Thymus (tissue), 14 donors: ENCODE results near the gene WWP2. TPM values are rescaled to one million over a fixed set of nuclear protein-coding genes. Genes with fewer than 3 reads are reported as not detected.
A peak's percentile ranks its signal among the peaks of the same experiment; 100 is the strongest.

Experiments used
- DNase-seq, 9 donors: peaks; one replicate each; pipeline ENCODE4 v3.0.0-alpha.2; 2013; ENCODE audit warnings: low spot score in 9 of 9, low read depth in 6 of 9, missing footprints in 1 of 9
- H3K27ac ChIP-seq, 2 donors: one replicate each; pipeline ENCODE4 v1.5.1; 2013; ENCODE audit warnings: control low read depth in 1 of 2, low read depth in 1 of 2, low read length in 1 of 2, mild to moderate bottlenecking in 1 of 2, moderate library complexity in 1 of 2
- H3K27me3 ChIP-seq, 2 donors: one replicate each; pipeline ENCODE4 v1.5.1; 2013; ENCODE audit warnings: low read length in 1 of 2; ENCODE audit not compliant: control insufficient read depth in 2 of 2, insufficient read depth in 1 of 2
- H3K36me3 ChIP-seq, 2 donors: one replicate each; pipeline ENCODE4 v1.5.1; 2013; ENCODE audit warnings: low read length in 1 of 2, mild to moderate bottlenecking in 1 of 2, moderate library complexity in 1 of 2; ENCODE audit not compliant: control insufficient read depth in 2 of 2, insufficient read depth in 2 of 2
- H3K4me1 ChIP-seq, 2 donors: one replicate each; pipeline ENCODE4 v1.5.1; 2013; ENCODE audit warnings: low read length in 2 of 2; ENCODE audit not compliant: control insufficient read depth in 2 of 2, insufficient read depth in 2 of 2
- H3K4me3 ChIP-seq, 2 donors: one replicate each; pipeline ENCODE4 v1.5.1; 2013; ENCODE audit warnings: low read length in 2 of 2, control low read depth in 1 of 2, mild to moderate bottlenecking in 1 of 2
- H3K9me3 ChIP-seq, 2 donors: one replicate each; pipeline ENCODE4 v1.5.1; 2013; ENCODE audit warnings: low read length in 1 of 2, mild to moderate bottlenecking in 1 of 2; ENCODE audit not compliant: control insufficient read depth in 2 of 2, insufficient read depth in 1 of 2
- WGBS: extraction: QIAGEN DNeasy Blood & Tissue Kit; methylation state at CpG from one replicate; pipeline ENCODE4 v1.1.7; 2013; 5-methylcytosine and 5-hydroxymethylcytosine counted together
- long read RNA-seq, 10 donors: transcript quantifications; one replicate each; lab custom pipeline, GENCODE V29; 2026
- polyA plus RNA-seq: library from polyadenylated mRNA; stranded (reverse); fragments of 200-250 nt; gene quantifications from one replicate; pipeline ENCODE4 v1.2.3, GENCODE V29; 2013
- total RNA-seq: library from RNA; stranded (reverse); fragments of 120-200 nt; gene quantifications from one replicate; pipeline ENCODE4 v1.2.4, GENCODE V29; 2013
- donor health status: healthy.

WWP2 gene
- 13.5 TPM for total RNA-seq
- polyA plus RNA-seq: 21.1 TPM
- long read RNA-seq, donor 1: 0 reads
- long read RNA-seq, donor 2: 0 reads
- long read RNA-seq, donor 3: 0 reads
- long read RNA-seq, donor 4: 0 reads
- long read RNA-seq, donor 5, full-length matches to known transcripts: 2 of 2 reads
- long read RNA-seq, donor 5, partial matches to known transcripts: 0 of 2 reads
- long read RNA-seq, donor 5, other reads (novel, unspliced or antisense): 0 of 2 reads
- long read RNA-seq, donor 6: 0 reads
- long read RNA-seq, donor 7, full-length matches to known transcripts: 1 of 7 reads
- long read RNA-seq, donor 7, partial matches to known transcripts: 6 of 7 reads
- long read RNA-seq, donor 7, other reads (novel, unspliced or antisense): 0 of 7 reads
- long read RNA-seq, donor 8, partial matches to known transcripts: 0 of 1 reads
- long read RNA-seq, donor 8, other reads (novel, unspliced or antisense): 0 of 1 reads
- long read RNA-seq, donor 9, full-length matches to known transcripts: 1 of 1 reads
- long read RNA-seq, donor 9, partial matches to known transcripts: 0 of 1 reads
- long read RNA-seq, donor 9, other reads (novel, unspliced or antisense): 0 of 1 reads
- long read RNA-seq, donor 10, partial matches to known transcripts: 8 of 8 reads
- long read RNA-seq, donor 10, other reads (novel, unspliced or antisense): 0 of 8 reads

- WGBS: under 1% methylated on average over 68 of the region's 68 CpGs
- peaks cover 4 to 14% of the 10 kb centered on the region in 2 donors for H3K4me1 ChIP-seq
- peak within 1 kb of the TSS; percentile 70 to 91 for H3K4me3 ChIP-seq
- H3K27ac ChIP-seq: peak within 1 kb of the TSS; percentile 96 to 97
- peak; percentile 50 to 88 (median 72) for DNase-seq
- H3K36me3 ChIP-seq: no peaks in the 10 kb centered on the region
- no peaks in the 10 kb centered on the region for H3K9me3 ChIP-seq
- no peaks in the 10 kb centered on the region for H3K27me3 ChIP-seq
Observed at GRCh38 chr16:69761983-69762813, at the start of gene WWP2. TSS of gene WWP2 (plus strand) at chr16:69762332. CDS start at chr16:69787011, 24,679 bp downstream.

DNA sequence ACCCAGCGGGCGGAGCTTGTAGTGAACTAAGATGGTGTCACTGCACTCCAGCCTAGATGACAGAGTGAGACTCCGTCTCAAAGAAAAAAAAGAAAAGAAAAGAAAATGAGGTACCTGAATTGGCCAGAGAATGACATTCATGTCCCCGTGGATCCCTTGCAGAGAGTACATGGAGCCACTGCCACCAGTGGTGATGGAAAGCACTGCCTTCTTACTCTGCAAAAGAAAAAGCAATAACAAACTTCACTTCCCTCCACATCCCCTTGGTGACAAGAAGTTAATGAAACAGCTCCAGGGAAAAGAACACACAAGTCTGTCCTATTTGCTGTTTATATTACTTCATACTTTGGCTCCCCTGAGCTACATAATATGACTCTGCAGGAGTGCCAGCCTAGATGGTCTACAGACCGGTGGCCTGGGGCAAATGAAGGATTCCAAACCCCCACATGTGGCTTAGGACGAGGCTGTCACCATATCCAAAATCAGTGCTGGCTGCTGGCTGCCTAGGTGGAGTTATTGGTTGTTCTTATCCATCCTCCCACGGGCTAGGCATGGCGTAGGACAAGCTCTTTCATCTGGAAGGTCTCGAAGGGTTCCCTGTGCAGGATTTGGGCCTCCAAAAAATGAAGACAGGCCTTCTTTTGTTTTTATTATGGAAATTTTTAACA is 49.1 kb upstream of the WWP2 start:
- Histone ChIP-seq H3K27ac (no peak overlapping the region), H3K4me3 (no peak overlapping the region), H3K9me3 (no peaks in the 10 kb centered on the region), H3K36me3 (peaks cover 0 to 4% of the 10 kb centered on the region in 2 donors), H3K27me3 (no peaks in the 10 kb centered on the region), H3K4me1 (peaks cover 0 to 3% of the 10 kb centered on the region in 2 donors)
- 97% methylated on average over 9 of the region's 9 CpGs for WGBS
- no peak for DNase-seq

DNA sequence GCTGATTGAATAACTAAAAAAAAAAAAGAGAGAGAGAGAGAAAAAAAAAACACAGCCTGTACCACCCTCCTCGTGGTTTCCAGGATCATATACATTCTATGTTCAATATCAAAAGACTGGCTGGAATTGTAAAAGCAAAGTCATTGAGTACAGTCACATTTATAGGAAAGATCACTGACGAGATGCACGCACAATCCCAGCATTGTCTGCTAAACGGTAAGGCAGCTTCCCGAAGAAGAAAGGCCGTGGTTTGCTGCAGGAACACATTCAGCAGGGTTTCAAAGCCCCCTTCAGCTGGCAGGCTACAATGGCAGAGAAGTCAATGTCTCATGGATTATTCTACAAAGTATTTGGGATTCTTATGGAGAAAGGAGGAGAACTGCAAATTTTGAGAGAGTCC is 45.1 kb upstream of the WWP2 start:
- no peaks in the 10 kb centered on the region for H3K4me1 ChIP-seq
- no peak overlapping the region for H3K4me3 ChIP-seq
- H3K36me3 ChIP-seq: peaks cover 0 to 3% of the 10 kb centered on the region in 2 donors
- WGBS: 93% methylated on average over 6 of the region's 6 CpGs
- no peaks in the 10 kb centered on the region for H3K9me3 ChIP-seq
- no peak for DNase-seq
- no peaks in the 10 kb centered on the region for H3K27me3 ChIP-seq
- no peak overlapping the region for H3K27ac ChIP-seq

DNA sequence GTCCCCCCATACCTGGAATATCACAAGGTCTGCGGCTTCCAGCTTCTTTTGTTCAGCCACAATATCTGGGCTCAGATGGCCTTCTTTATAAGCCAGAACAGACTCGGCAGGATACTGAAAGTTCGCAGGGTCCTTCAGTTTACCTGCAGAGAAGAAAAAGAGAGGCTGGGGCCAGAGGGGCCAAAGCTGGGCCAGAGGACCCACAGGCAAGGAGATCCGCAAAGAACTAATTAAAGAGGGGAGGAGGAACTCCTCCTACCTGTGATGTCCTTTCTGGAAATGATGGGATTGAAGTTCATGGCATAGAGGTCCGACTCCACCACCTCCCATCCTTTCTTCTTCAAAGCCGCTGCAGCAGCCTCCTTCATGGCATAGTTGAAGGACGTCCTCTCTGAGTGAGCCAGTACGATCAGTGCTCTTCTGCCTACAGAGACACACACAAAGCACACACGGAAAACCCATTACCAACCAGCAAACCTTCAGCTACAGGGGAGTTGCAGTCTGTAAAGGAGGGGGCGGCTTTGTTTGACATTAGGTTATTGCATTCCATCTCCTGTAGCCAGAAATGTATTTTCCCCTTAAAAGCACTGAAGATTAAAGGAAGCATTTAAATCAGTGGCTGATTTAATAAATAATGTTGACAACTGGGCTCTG is 43.9 kb upstream of the WWP2 start:
- no peak for DNase-seq
- Histone ChIP-seq H3K27ac (no peak overlapping the region), H3K36me3 (no peaks in the 10 kb centered on the region), H3K4me3 (no peak overlapping the region), H3K9me3 (no peaks in the 10 kb centered on the region), H3K27me3 (no peaks in the 10 kb centered on the region), H3K4me1 (no peaks in the 10 kb centered on the region)
- 88% methylated on average over 10 of the region's 10 CpGs for WGBS

DNA sequence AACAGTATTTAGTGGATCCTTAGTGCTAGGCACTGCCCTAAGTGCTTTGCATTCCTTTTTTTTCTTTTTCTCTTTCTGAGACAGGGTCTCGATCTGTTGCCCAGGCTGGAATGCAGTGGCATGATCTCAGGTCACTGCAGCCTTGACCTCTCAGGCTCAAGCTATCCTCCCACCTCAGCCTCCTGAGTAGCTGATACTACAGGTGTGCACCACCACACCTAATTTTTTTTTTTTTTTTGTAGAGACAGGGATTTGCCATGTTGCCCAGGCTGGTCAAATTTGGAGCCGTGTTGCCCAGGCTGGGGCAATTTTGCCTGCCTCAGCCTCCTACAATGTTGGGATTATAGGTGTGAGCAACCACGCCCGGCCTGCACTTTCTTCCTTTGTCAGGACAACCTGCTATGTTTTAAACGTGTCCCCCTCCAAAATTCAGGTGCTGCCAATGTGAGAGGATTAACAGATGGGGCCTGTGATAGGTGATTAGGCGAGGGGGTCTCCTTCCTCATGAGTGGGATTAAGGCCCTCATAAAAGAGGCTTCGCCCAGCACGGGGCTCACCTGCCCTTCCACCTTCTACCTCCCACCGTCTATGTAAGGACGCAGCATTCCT is 41.2 kb upstream of the WWP2 start:
- Histone ChIP-seq H3K27me3 (no peaks in the 10 kb centered on the region), H3K27ac (no peak overlapping the region), H3K36me3 (no peaks in the 10 kb centered on the region), H3K4me3 (no peak overlapping the region), H3K9me3 (no peaks in the 10 kb centered on the region), H3K4me1 (peaks cover 1 to 2% of the 10 kb centered on the region in 2 donors)
- WGBS: 97% methylated on average over 10 of the region's 10 CpGs
- no peak for DNase-seq

DNA sequence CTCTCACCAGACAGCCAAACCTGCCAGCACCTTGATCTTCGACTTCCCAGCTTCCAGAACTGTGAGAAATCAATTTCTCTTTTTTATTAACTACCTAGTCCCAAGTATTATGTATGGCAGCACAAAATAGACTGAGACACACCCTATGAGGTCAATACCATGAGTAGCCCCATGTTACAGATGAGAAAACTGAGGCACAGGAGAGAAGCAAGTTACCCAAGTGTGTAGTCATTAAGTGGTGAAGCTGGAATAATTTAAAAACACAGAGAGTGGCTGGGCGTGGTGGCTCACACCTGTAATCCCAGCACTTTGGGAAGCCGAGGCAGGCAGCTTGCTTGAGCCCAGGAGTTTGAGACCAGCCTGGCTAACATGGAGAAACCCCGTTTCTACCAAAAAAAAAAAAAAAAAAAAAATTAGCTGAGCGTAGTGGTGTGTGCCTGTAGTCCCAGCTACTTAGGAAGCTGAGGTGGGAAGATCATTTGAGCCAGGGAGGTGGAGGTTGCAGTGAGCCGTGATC is 40.6 kb upstream of the WWP2 start:
- H3K9me3 ChIP-seq: peaks cover 0 to 1% of the 10 kb centered on the region in 2 donors
- WGBS: 97% methylated on average over 6 of the region's 6 CpGs
- no peaks in the 10 kb centered on the region for H3K27me3 ChIP-seq
- peaks cover 4 to 6% of the 10 kb centered on the region in 2 donors for H3K4me1 ChIP-seq
- no peak overlapping the region for H3K4me3 ChIP-seq
- H3K27ac ChIP-seq: no peak overlapping the region
- DNase-seq: no peak
- H3K36me3 ChIP-seq: no peaks in the 10 kb centered on the region

- H3K4me1 ChIP-seq: peaks cover 12 to 16% of the 10 kb centered on the region in 2 donors
Observed at GRCh38 chr16:69724414-69724873, 37.7 kb upstream of the WWP2 start.

More at GRCh38 chr16:69724414-69724873, 37.7 kb upstream of the WWP2 start:
- Histone ChIP-seq H3K36me3 (no peaks in the 10 kb centered on the region), H3K4me3 (no peak overlapping the region), H3K27ac (no peak overlapping the region), H3K9me3 (peaks cover 0 to 1% of the 10 kb centered on the region in 2 donors), H3K27me3 (no peaks in the 10 kb centered on the region)
- WGBS: 99% methylated on average over 2 of the region's 2 CpGs
- no peak for DNase-seq
